ENCODE results near the gene HIPK4. TPM values are rescaled to one million over a fixed set of nuclear protein-coding genes. Genes with fewer than 3 reads are reported as not detected.

The HIPK4 gene
- total and polyA plus RNA-seq, 9 of the 15 experiments (the other 6 are each of a cell fraction or from before 2014, with no cell fraction given): 0.06 to 0.09 TPM; not detected in 7

DNA sequence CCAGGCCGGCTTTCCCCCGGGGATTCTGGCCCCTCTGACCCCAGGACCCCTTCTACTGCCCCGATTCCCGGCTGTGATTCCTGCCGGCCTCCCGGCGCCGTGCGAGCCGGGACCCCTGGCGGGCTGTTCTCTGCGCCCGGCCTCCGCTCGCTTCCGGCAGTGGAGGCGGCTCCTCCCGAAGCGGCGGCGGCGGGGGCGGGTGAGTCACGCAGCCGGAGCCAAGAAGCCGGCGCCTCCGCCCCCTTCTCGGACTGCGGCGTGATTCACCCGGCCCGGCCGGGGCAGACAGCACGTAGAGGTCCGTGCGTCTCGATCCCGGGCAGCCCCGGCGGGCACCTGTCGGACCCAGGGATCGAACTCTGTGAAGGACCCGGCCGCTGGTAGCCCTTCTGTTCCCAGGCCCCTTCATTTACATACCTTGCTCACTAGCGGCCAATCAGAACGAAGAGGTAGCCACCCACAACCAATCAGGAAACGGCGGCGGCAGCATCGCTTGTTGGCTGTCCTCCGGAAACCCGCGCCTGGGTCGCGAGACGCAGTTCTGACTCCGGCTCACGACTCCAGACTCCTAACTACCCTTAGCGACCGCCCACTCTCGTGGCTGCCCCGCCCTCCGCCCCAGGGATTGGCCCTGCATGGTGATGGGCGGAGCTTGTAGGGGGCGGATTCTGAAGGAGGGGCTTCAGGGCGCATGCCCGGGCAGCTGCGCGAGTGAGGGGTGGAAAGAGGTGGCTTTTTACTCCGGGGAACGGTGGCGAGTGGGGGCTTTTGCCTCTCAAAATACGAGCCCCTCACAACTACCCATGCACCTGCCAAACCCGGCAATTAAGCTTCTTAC lies 35.7 kb upstream of the HIPK4 start, which contains the start of gene SERTAD1 (continued):
- no peak for TF ChIP-seq SRSF9 (IDR thresholded peaks at IDR 0.05; ENCODE audit: borderline replicate concordance, low read depth, low read length)
- no peak for TF ChIP-seq ZNF668 (CRISPR knock-in tag; IDR thresholded peaks at IDR 0.05)
- no peak for TF ChIP-seq ZNF140 (CRISPR knock-in tag; IDR thresholded peaks at IDR 0.05)
- TF ChIP-seq GTF2E2 (tag; IDR thresholded peaks at IDR 0.05): 0 out of 2 replicates have a peak, but pooled peaks have one; percentile 64
- no peak for TF ChIP-seq ZNF212 (CRISPR knock-in tag; IDR thresholded peaks at IDR 0.05)
- TF ChIP-seq ZNF174 (CRISPR knock-in tag; IDR thresholded peaks at IDR 0.05): no peak
- TF ChIP-seq, protein P1, sequence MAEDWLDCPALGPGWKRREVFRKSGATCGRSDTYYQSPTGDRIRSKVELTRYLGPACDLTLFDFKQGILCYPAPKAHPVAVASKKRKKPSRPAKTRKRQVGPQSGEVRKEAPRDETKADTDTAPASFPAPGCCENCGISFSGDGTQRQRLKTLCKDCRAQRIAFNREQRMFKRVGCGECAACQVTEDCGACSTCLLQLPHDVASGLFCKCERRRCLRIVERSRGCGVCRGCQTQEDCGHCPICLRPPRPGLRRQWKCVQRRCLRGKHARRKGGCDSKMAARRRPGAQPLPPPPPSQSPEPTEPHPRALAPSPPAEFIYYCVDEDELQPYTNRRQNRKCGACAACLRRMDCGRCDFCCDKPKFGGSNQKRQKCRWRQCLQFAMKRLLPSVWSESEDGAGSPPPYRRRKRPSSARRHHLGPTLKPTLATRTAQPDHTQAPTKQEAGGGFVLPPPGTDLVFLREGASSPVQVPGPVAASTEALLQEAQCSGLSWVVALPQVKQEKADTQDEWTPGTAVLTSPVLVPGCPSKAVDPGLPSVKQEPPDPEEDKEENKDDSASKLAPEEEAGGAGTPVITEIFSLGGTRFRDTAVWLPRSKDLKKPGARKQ (CRISPR knock-in tag; IDR thresholded peaks at IDR 0.05): no peak
- TF ChIP-seq TCF7 (IDR thresholded peaks at IDR 0.05; ENCODE audit: borderline replicate concordance): no peak
- TF ChIP-seq MBD2 (IDR thresholded peaks at IDR 0.05; ENCODE audit: borderline replicate concordance, low read depth): peak; percentile 91
- no peak for TF ChIP-seq KAT2B (IDR thresholded peaks at IDR 0.05; ENCODE audit: low read depth, low read length)
- TF ChIP-seq ATF7 (IDR thresholded peaks at IDR 0.05): peak; percentile 75
- no peak for TF ChIP-seq TFAM (CRISPR knock-in tag; conservative IDR thresholded peaks at IDR 0.05)
- no peak for TF ChIP-seq CCAR2 (IDR thresholded peaks at IDR 0.05; ENCODE audit: low read depth, low read length)
- TF ChIP-seq, protein P2, sequence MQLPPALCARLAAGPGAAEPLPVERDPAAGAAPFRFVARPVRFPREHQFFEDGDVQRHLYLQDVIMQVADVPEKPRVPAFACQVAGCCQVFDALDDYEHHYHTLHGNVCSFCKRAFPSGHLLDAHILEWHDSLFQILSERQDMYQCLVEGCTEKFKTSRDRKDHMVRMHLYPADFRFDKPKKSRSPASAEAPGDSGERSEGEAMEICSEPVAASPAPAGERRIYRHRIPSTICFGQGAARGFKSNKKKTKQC (CRISPR knock-in tag; IDR thresholded peaks at IDR 0.05): no peak; the same call in 1 of the 2 replicates
- TF ChIP-seq ELF4 (CRISPR knock-in tag; IDR thresholded peaks at IDR 0.05): peak; percentile 74; the same call in 1 of the 2 replicates
- peak; percentile 55 for TF ChIP-seq RBBP5 (IDR thresholded peaks at IDR 0.05; ENCODE audit: borderline replicate concordance, insufficient read depth, low read length, poor library complexity, severe bottlenecking)
- TF ChIP-seq, protein P3, sequence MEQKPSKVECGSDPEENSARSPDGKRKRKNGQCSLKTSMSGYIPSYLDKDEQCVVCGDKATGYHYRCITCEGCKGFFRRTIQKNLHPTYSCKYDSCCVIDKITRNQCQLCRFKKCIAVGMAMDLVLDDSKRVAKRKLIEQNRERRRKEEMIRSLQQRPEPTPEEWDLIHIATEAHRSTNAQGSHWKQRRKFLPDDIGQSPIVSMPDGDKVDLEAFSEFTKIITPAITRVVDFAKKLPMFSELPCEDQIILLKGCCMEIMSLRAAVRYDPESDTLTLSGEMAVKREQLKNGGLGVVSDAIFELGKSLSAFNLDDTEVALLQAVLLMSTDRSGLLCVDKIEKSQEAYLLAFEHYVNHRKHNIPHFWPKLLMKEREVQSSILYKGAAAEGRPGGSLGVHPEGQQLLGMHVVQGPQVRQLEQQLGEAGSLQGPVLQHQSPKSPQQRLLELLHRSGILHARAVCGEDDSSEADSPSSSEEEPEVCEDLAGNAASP (IDR thresholded peaks at IDR 0.05): no peak
- TF ChIP-seq, protein P4, sequence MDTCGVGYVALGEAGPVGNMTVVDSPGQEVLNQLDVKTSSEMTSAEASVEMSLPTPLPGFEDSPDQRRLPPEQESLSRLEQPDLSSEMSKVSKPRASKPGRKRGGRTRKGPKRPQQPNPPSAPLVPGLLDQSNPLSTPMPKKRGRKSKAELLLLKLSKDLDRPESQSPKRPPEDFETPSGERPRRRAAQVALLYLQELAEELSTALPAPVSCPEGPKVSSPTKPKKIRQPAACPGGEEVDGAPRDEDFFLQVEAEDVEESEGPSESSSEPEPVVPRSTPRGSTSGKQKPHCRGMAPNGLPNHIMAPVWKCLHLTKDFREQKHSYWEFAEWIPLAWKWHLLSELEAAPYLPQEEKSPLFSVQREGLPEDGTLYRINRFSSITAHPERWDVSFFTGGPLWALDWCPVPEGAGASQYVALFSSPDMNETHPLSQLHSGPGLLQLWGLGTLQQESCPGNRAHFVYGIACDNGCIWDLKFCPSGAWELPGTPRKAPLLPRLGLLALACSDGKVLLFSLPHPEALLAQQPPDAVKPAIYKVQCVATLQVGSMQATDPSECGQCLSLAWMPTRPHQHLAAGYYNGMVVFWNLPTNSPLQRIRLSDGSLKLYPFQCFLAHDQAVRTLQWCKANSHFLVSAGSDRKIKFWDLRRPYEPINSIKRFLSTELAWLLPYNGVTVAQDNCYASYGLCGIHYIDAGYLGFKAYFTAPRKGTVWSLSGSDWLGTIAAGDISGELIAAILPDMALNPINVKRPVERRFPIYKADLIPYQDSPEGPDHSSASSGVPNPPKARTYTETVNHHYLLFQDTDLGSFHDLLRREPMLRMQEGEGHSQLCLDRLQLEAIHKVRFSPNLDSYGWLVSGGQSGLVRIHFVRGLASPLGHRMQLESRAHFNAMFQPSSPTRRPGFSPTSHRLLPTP (IDR thresholded peaks at IDR 0.05; ENCODE audit: borderline replicate concordance, extremely low read depth, insufficient read length): peak; percentile 35

Data from K562 (cell line).